ENCODE data around the gene TIMP3. TPM values are rescaled to one million over a fixed set of nuclear protein-coding genes. Genes with fewer than 3 reads are reported as not detected.

Gene TIMP3
- total and polyA plus RNA-seq, 2 of the 4 experiments (the other 2 are of a cell fraction): 98.8 to 179 TPM

- TF ChIP-seq RAD21 (IDR thresholded peaks at IDR 0.05; ENCODE audit: low read length) (no peak), RFX5 (IDR thresholded peaks at IDR 0.05; ENCODE audit: low read depth, low read length) (no peak), POLR2A (IDR thresholded peaks at IDR 0.05; ENCODE audit: low read depth, low read length) (no peak), FOS (IDR thresholded peaks at IDR 0.05; ENCODE audit: low read depth, low read length) (no peak), CEBPB (IDR thresholded peaks at IDR 0.05; ENCODE audit: low read depth, low read length) (no peak), MAZ (IDR thresholded peaks at IDR 0.05; ENCODE audit: borderline replicate concordance, low read depth, low read length) (no peak), ELK1 (IDR thresholded peaks at IDR 0.05; ENCODE audit: borderline replicate concordance, low read depth, low read length) (no peak), MXI1 (IDR thresholded peaks at IDR 0.05; ENCODE audit: borderline replicate concordance, low read depth, low read length) (no peak)
- Histone ChIP-seq H2BK120ac (ENCODE audit: low read depth, low read length) (no peak overlapping the region), H2BK20ac (ENCODE audit: low read depth, low read length) (no peak overlapping the region), H3K9me3 (ENCODE audit: control insufficient read depth, insufficient read depth, low read length) (no peaks in the 10 kb centered on the region), H3K27me3 (ENCODE audit: control insufficient read depth, insufficient read depth, low read length) (no peaks in the 10 kb centered on the region), H3K4me2 (ENCODE audit: low read depth, low read length) (no peak overlapping the region), H2BK5ac (ENCODE audit: low read depth, low read length, poor library complexity, severe bottlenecking) (no peak overlapping the region), H2AK9ac (replicated peaks; ENCODE audit: low read depth, low read length, poor library complexity) (no peak overlapping the region), H3K56ac (ENCODE audit: extremely low read depth, insufficient read depth, low read length) (no peak overlapping the region), H3K14ac (replicated peaks; ENCODE audit: low read depth, low read length) (no peak overlapping the region), H3K79me1 (ENCODE audit: low read depth in 1 of 2, low read length in 2 of 2) (peaks cover 9 to 68% of the 10 kb centered on the region in 2 experiments), H3K23ac (ENCODE audit: low read depth, low read length) (no peak overlapping the region), H4K91ac (ENCODE audit: insufficient read depth, low read depth, low read length) (no peak overlapping the region), H3K4ac (ENCODE audit: low read depth, low read length) (no peak overlapping the region), H4K5ac (ENCODE audit: low read depth, low read length) (no peak overlapping the region), H2BK15ac (ENCODE audit: low read depth, low read length) (no peak overlapping the region), H3K4me1 (ENCODE audit: control insufficient read depth, insufficient read depth, low read length) (no peaks in the 10 kb centered on the region), H2AK5ac (ENCODE audit: low read depth, low read length) (no peak overlapping the region), H3K36me3 (ENCODE audit: control insufficient read depth, insufficient read depth, low read length) (peaks cover 81% of the 10 kb centered on the region), H3K18ac (ENCODE audit: low read depth, low read length) (no peak overlapping the region), H3K9ac (ENCODE audit: low read depth, low read length) (no peak overlapping the region), H2AFZ (replicated peaks; ENCODE audit: low read length, poor library complexity) (no peak overlapping the region), H3K27ac (ENCODE audit: insufficient read depth, low read length) (no peak overlapping the region), H3K4me3 (ENCODE audit: insufficient read depth, low read depth, low read length) (no peak overlapping the region), H3K9me1 (ENCODE audit: insufficient read depth, low read length) (peaks cover 40% of the 10 kb centered on the region; the same call in 1 of the 2 replicates), H4K20me1 (ENCODE audit: insufficient read depth, low read length) (peaks cover 72% of the 10 kb centered on the region), H4K8ac (ENCODE audit: low read depth in 2 of 2, low read length in 2 of 2) (no peak overlapping the region)
- intact Hi-C loops (cut with micrococcal nuclease): no loop called here
- no peak for ATAC-seq (ENCODE audit: low read depth)
- in situ Hi-C loops (cut with MboI; ENCODE audit: low sequenced_read_pairs): no loop called here
- ChIA-PET CTCF (interaction anchor here (1.0 kb wide), 1 partner anchor 324 kb away, joined by 3 read pairs; no protein-coding TSS in a partner anchor), POLR2A (ENCODE audit: unreplicated experiment) (no interaction called here)
- DNase-seq: no peak
- no CpG with 5 or more reads among the region's 2 CpGs for WGBS, 2 experiments (ENCODE audit: extremely low coverage in 2 of 2, insufficient read length in 1 of 2)
- no TSS peak for BruUV-seq (replicated peaks)
- dilution Hi-C loops (cut with HindIII; ENCODE audit: low sequenced_read_pairs, unreplicated experiment): no loop called here
Measured at GRCh38 chr22:32853662-32854061, 52.2 kb downstream of the TIMP3 start.

Data from IMR-90 (cell line).